ENCODE measurements around the gene PLXNC1. TPM values are rescaled to one million over a fixed set of nuclear protein-coding genes. Genes with fewer than 3 reads are reported as not detected.

PLXNC1 gene
- 10 to 100 TPM in 1 of 4 donors, 1 to 10 TPM in 3; 2.0 to 10.2 (median 7.0) TPM for total RNA-seq
- polyA plus RNA-seq, result 1 to 10 TPM; 1.2 to 6.2 (median 4.3) TPM

DNA sequence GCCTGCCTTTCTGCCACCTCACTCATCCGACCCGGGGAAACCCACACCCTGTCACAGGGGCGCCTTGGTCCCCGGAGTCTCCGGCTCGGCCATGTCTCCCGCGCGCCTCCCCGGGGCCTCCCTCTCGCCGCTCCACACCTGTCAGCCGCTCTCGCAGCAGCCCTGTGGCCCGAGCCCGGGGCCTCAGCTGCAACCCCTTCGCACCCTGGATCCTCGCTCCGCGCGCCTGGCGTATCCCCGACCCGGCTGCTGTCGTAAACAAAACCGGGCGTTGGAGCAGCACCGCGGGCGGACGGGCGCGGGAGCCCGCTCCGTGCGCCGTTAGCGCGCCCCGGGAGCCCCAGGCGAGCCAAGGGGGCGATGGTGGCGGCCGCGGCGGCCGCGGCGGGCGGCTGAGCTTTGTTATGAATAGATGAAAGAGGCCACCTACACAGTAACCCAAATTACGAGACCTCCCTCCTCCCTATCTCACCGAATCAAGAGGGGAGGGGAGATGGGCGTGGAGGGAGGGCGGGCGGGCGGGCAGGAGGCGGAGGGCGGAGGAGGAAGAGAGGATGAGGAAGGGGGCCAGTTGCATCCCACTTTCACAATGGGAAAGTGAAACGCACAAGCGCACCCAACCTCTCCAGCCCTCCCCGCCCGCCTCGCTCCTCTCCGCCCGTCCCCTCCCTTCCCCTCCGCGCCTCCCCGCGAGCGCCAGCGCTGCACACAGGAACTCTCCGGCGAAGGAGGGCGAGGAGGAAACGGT is at the start of gene PLXNC1:
Gene PLXNC1, plus strand, starts transcription at position 587 of the 748 bp plus-strand sequence. CDS start 395 bp downstream, outside the sequence.
- peak within 1 kb of the TSS; percentile 39 to 70 (median 62) for H3K4me3 ChIP-seq
- H3K9me3 ChIP-seq, result no peaks in the 10 kb centered on the region
- no peak for DNase-seq
- TF ChIP-seq, protein P1, sequence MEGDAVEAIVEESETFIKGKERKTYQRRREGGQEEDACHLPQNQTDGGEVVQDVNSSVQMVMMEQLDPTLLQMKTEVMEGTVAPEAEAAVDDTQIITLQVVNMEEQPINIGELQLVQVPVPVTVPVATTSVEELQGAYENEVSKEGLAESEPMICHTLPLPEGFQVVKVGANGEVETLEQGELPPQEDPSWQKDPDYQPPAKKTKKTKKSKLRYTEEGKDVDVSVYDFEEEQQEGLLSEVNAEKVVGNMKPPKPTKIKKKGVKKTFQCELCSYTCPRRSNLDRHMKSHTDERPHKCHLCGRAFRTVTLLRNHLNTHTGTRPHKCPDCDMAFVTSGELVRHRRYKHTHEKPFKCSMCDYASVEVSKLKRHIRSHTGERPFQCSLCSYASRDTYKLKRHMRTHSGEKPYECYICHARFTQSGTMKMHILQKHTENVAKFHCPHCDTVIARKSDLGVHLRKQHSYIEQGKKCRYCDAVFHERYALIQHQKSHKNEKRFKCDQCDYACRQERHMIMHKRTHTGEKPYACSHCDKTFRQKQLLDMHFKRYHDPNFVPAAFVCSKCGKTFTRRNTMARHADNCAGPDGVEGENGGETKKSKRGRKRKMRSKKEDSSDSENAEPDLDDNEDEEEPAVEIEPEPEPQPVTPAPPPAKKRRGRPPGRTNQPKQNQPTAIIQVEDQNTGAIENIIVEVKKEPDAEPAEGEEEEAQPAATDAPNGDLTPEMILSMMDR (IDR thresholded peaks at IDR 0.05), result no peak
- TF ChIP-seq EP300 (IDR thresholded peaks at IDR 0.05) (no peak), POLR2AphosphoS5 (IDR thresholded peaks at IDR 0.05) (no peak), POLR2A (IDR thresholded peaks at IDR 0.05) (no peak)
- H3K27me3 ChIP-seq, result peaks cover 0 to 23% (median 15%) of the 10 kb centered on the region in 3 donors
- H3K36me3 ChIP-seq, result no peaks in the 10 kb centered on the region
- H3K27ac ChIP-seq, result peak within 1 kb of the TSS in 2 of 4 donors; percentile 38 to 45
- WGBS, 2 donors, result 1% methylated on average over 70 to 74 of the region's 75 CpGs
- intact Hi-C loops (cut with DNase I), result loop anchor here (5.0 kb wide), 2 partner anchors 114 to 284 kb away; no protein-coding TSS in a partner anchor
- H3K4me1 ChIP-seq, result peaks cover 0 to 27% (median 25%) of the 10 kb centered on the region in 4 donors

DNA sequence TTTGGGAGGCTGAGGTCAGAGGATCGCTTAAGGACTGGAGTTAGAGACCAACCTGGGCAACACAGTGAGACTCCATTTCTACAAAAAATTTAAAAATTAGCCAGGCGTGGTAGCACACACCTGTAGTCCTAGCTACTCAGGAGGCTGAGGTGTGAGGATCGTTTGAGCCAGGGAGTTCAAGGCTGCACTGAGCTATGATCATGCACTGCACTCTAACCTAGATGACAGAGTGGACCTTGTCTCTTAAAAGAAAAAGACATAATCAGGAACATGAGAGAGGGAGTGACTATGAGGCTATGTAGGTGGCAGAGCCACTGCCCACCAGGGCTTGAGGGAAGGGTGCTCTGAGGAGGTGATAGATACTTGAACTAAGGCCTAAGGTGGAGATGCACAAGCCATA is 49.2 kb upstream of the PLXNC1 start:
- intact Hi-C loops (cut with DNase I), result no loop called here
- Histone ChIP-seq H3K4me3 (no peak overlapping the region), H3K27ac (no peak overlapping the region), H3K4me1 (peaks cover 0 to 16% (median 14%) of the 10 kb centered on the region in 4 donors), H3K36me3 (no peaks in the 10 kb centered on the region), H3K27me3 (no peaks in the 10 kb centered on the region), H3K9me3 (no peaks in the 10 kb centered on the region)
- DNase-seq, result no peak
- WGBS, 2 donors, result 73 to 87% methylated on average over 3 of the region's 3 CpGs
- TF ChIP-seq POLR2A (IDR thresholded peaks at IDR 0.05) (no peak), POLR2AphosphoS5 (IDR thresholded peaks at IDR 0.05) (no peak), EP300 (IDR thresholded peaks at IDR 0.05) (no peak)
- TF ChIP-seq, protein P1 (IDR thresholded peaks at IDR 0.05), result no peak

DNA sequence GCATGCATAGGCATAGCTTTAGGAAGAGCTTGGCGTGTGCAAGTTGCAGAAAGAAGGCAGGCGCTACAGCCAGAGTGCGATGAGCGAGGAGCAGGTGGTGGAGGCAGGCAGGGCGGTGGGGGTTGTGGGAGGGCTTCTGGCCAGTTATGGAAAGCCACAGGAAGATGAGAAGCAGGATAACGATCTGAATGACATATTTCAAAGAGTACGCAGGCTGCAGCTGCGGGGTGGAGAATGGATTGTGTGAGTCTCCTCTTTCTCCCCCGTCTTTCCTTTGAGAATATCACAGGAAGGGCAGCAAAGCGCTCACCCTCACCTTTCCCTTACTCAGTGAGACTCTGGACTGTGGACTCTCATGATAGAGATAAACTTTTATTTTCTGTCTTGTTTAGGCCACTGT is 48.7 kb upstream of the PLXNC1 start:
- intact Hi-C loops (cut with DNase I), result loop anchor here (5.0 to 10.0 kb wide), 4 partner anchors 332 to 1105 kb away; partner anchors contain the start of gene CRADD
- Histone ChIP-seq H3K27me3 (no peaks in the 10 kb centered on the region), H3K4me1 (peaks cover 0 to 16% (median 14%) of the 10 kb centered on the region in 4 donors), H3K36me3 (no peaks in the 10 kb centered on the region), H3K27ac (no peak overlapping the region), H3K4me3 (no peak overlapping the region), H3K9me3 (no peaks in the 10 kb centered on the region)
- no peak for DNase-seq
- TF ChIP-seq POLR2A (IDR thresholded peaks at IDR 0.05), result no peak
- TF ChIP-seq, protein P1 (IDR thresholded peaks at IDR 0.05), result no peak
- TF ChIP-seq EP300 (IDR thresholded peaks at IDR 0.05), result no peak
- TF ChIP-seq POLR2AphosphoS5 (IDR thresholded peaks at IDR 0.05), result no peak
- 43 to 65% methylated on average over 10 of the region's 10 CpGs for WGBS, 2 donors

DNA sequence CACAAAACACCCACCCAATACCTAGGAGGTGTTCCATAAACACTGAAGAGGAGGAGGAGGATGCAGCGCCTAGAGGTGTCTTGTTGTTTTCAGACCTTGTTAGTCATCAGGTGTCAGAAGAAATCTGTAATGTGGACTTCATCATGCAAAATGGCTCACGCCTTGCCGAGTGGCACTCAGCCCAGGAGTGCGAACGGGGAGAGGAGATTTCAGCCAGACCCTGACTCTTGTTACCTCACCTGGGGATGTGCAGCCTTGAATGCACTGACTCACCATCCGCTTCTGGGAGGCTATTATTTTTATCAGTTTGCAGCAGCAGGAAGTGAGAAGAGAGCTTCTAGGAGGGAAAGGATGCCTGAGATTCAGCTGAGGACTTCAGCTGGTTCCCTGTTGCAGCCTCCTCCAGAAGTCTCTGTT is 48.2 kb upstream of the PLXNC1 start:
- H3K36me3 ChIP-seq, result no peaks in the 10 kb centered on the region
- H3K4me3 ChIP-seq, result no peak overlapping the region
- no peak overlapping the region for H3K27ac ChIP-seq
- H3K4me1 ChIP-seq, result peaks cover 0 to 16% (median 14%) of the 10 kb centered on the region in 4 donors
- no peaks in the 10 kb centered on the region for H3K27me3 ChIP-seq
- no peaks in the 10 kb centered on the region for H3K9me3 ChIP-seq
- WGBS, 2 donors, result 55 to 79% methylated on average over 6 of the region's 6 CpGs
- DNase-seq, result no peak
- no peak for TF ChIP-seq POLR2AphosphoS5 (IDR thresholded peaks at IDR 0.05)
- TF ChIP-seq POLR2A (IDR thresholded peaks at IDR 0.05), result no peak
- TF ChIP-seq, protein P1 (IDR thresholded peaks at IDR 0.05), result no peak
- TF ChIP-seq EP300 (IDR thresholded peaks at IDR 0.05), result no peak
- intact Hi-C loops (cut with DNase I), result loop anchor here (5.0 to 10.0 kb wide), 4 partner anchors 333 to 1105 kb away; partner anchors contain the start of gene CRADD
